ENCODE data around the gene TMEM37. TPM values are rescaled to one million over a fixed set of nuclear protein-coding genes. Genes with fewer than 3 reads are reported as not detected.

Gene TMEM37
- total RNA-seq, 4 donors from 2014 or later, result 3.7 to 15.3 (median 8.8) TPM

- 76 to 81% methylated on average over 16 of the region's 16 CpGs for WGBS, 2 donors
- TF ChIP-seq POLR2A (IDR thresholded peaks at IDR 0.05), result no peak
- TF ChIP-seq CTCF (IDR thresholded peaks at IDR 0.05), result no peak
- TF ChIP-seq EP300 (IDR thresholded peaks at IDR 0.05), result no peak
- no peak for DNase-seq (ENCODE audit: low spot score in 2 of 2)
- H3K36me3 ChIP-seq, result no peaks in the 10 kb centered on the region
- H3K4me3 ChIP-seq, result no peak overlapping the region
- H3K4me1 ChIP-seq, result peaks cover 0 to 9% (median 0%) of the 10 kb centered on the region in 4 donors
- no peaks in the 10 kb centered on the region for H3K9me3 ChIP-seq
- H3K27me3 ChIP-seq, result no peaks in the 10 kb centered on the region
- no peak overlapping the region for H3K27ac ChIP-seq
These were observed 42.1 kb downstream of the TMEM37 start for GRCh38 chr2:119473621-119474370.

DNA sequence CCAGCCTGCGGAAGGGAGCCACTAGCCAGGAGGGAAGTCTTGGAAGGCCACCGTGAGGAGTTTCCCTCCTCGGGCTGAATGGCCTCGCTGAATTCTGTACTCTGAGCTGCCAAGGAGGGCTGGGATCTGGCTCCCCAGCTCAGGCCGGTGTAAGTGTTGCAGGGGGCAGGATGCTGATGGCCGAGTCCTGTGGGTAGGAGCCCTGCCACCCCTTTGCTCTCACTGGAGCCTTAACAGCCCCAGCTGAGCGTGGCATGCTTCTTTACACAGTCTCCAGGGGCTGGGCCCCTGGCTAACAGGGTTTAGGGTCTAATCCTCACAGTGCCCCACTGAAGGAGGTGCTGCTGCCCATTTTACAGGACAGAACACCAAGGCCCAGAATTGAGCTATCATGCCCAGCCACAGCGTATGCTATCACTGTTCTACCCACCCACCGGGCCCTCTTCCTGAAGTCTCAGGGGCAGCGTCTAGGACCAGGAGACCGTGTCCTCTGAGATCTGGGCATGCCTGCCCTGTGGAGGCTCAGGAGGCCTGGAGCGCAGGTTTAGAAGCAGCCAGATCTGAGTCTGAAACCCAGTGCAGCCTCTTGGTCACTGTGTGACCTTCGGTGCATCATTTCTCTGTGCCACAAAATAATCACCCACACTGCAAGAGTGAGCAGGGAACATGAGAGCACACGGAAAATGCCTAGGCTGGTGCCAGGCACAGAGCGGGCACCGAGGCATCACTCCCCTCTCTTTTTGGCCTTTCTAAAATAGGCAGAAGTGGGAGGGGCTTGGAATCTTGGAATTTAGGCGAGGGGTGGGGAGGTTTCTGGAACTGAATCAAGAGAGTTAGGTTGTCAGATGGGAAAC lies 42.9 kb downstream of the TMEM37 start:
- no peak for DNase-seq (ENCODE audit: low spot score in 2 of 2)
- no peak for TF ChIP-seq POLR2A (IDR thresholded peaks at IDR 0.05)
- no peak for TF ChIP-seq CTCF (IDR thresholded peaks at IDR 0.05)
- TF ChIP-seq EP300 (IDR thresholded peaks at IDR 0.05), result no peak

GRCh38 chr2:119475225-119475856 lies 43.7 kb downstream of the TMEM37 start:
- TF ChIP-seq EP300 (IDR thresholded peaks at IDR 0.05) (no peak), POLR2A (IDR thresholded peaks at IDR 0.05) (no peak), CTCF (IDR thresholded peaks at IDR 0.05) (no peak)
- DNase-seq (ENCODE audit: low spot score in 2 of 2), result no peak
- H3K27ac ChIP-seq, result no peak overlapping the region
- H3K4me3 ChIP-seq, result no peak overlapping the region
- H3K4me1 ChIP-seq, result peaks cover 0 to 9% (median 0%) of the 10 kb centered on the region in 4 donors
- no peaks in the 10 kb centered on the region for H3K27me3 ChIP-seq
- WGBS, 2 donors, result 67 to 73% methylated on average over 8 to 9 of the region's 9 CpGs
- H3K36me3 ChIP-seq, result no peaks in the 10 kb centered on the region
- no peaks in the 10 kb centered on the region for H3K9me3 ChIP-seq

More for the DNA sequence above, 42.9 kb downstream of the TMEM37 start:
- H3K36me3 ChIP-seq, result no peaks in the 10 kb centered on the region
- H3K9me3 ChIP-seq, result no peaks in the 10 kb centered on the region
- H3K27me3 ChIP-seq, result no peaks in the 10 kb centered on the region
- 75 to 78% methylated on average over 11 to 17 of the region's 17 CpGs for WGBS, 2 donors
- peaks cover 0 to 9% (median 0%) of the 10 kb centered on the region in 4 donors for H3K4me1 ChIP-seq
- H3K4me3 ChIP-seq, result no peak overlapping the region
- no peak overlapping the region for H3K27ac ChIP-seq

- H3K36me3 ChIP-seq, result no peaks in the 10 kb centered on the region
- no peak overlapping the region for H3K27ac ChIP-seq
- H3K9me3 ChIP-seq, result no peaks in the 10 kb centered on the region
- DNase-seq (ENCODE audit: low spot score in 2 of 2), result no peak
- peaks cover 0 to 9% (median 0%) of the 10 kb centered on the region in 4 donors for H3K4me1 ChIP-seq
- no peaks in the 10 kb centered on the region for H3K27me3 ChIP-seq
- no peak for TF ChIP-seq POLR2A (IDR thresholded peaks at IDR 0.05)
- no peak for TF ChIP-seq EP300 (IDR thresholded peaks at IDR 0.05)
- TF ChIP-seq CTCF (IDR thresholded peaks at IDR 0.05), result no peak
- WGBS, 2 donors, result 70 to 71% methylated on average over 6 of the region's 6 CpGs
- no peak overlapping the region for H3K4me3 ChIP-seq
These were observed 44.2 kb downstream of the TMEM37 start for GRCh38 chr2:119475857-119476244.

All from tibial nerve (tissue), 4 donors.